Thoracic aorta (tissue), 2 donors: ENCODE results near the gene ABCA6. TPM values are rescaled to one million over a fixed set of nuclear protein-coding genes. Genes with fewer than 3 reads are reported as not detected.

ENCODE experiments used
- ATAC-seq: fragments of 150-250 bp; one replicate; pipeline ENCODE4 v1.8.0; 2017; ENCODE audit warnings: low read depth; ENCODE audit not compliant: insufficient number of reproducible peaks, low FRiP score
- DNase-seq: peaks from one replicate; pipeline ENCODE4 v3.0.0-alpha.2; 2020; ENCODE audit warnings: low spot score
- H3K27ac ChIP-seq, 2 donors: fragments of 200-600 bp; sonication (generic); 1 replicate in 1 of 2; 2 replicates in 1 of 2; pipeline ENCODE4 v1.5.1; 2016; ENCODE audit warnings: mild to moderate bottlenecking in 2 of 2, moderate library complexity in 2 of 2
- H3K27me3 ChIP-seq: fragments of 200-600 bp; sonication (generic); replicated peaks from 2 replicates; pipeline ENCODE4 v1.6.0; 2016; ENCODE audit warnings: mild to moderate bottlenecking; ENCODE audit not compliant: insufficient read depth
- H3K36me3 ChIP-seq: fragments of 200-600 bp; sonication (generic); one replicate; pipeline ENCODE4 v1.5.1; 2016
- H3K4me1 ChIP-seq, 2 donors: fragments of 200-600 bp; sonication (generic); 1 replicate in 1 of 2; 2 replicates in 1 of 2; pipeline versions ENCODE4 v1.5.1 to v1.6.0; 2016; ENCODE audit warnings: low read depth in 2 of 2, mild to moderate bottlenecking in 1 of 2; ENCODE audit not compliant: control insufficient read depth in 1 of 2
- H3K4me3 ChIP-seq: fragments of 200-600 bp; sonication (generic); 2 replicates; pipeline ENCODE4 v1.5.1; 2016; ENCODE audit warnings: mild to moderate bottlenecking
- H3K9me3 ChIP-seq: fragments of 200-600 bp; sonication (generic); 2 replicates; pipeline ENCODE4 v1.5.1; 2016
- CTCF ChIP-seq: fragments of 200-600 bp; sonication (generic); IDR thresholded peaks from one replicate; pipeline ENCODE4 v1.5.1; 2019; ENCODE audit warnings: antibody characterized with exemption
- total RNA-seq, 2 donors: library from RNA; depleted of rRNA; stranded (reverse); fragments of >200 nt; gene quantifications; one replicate each; pipeline versions ENCODE4 v1.1.0 to v1.2.3, GENCODE V29; 2016

The ABCA6 gene
- total RNA-seq, 2 donors from 2014 or later, result 38.5 to 43.3 TPM

GRCh38 chr17:69117855-69118784 is 23.6 kb downstream of the ABCA6 start:
- no peaks in the 10 kb centered on the region for H3K9me3 ChIP-seq

GRCh38 chr17:69111794-69112193 is 29.9 kb downstream of the ABCA6 start:
- Histone ChIP-seq H3K9me3 (no peaks in the 10 kb centered on the region), H3K36me3 (no peaks in the 10 kb centered on the region), H3K4me3 (no peak overlapping the region), H3K4me1 (peaks cover 4 to 6% of the 10 kb centered on the region in 2 donors), H3K27ac (no peak overlapping the region), H3K27me3 (no peaks in the 10 kb centered on the region)
- TF ChIP-seq CTCF, result no peak
- ATAC-seq, result no peak
- no peak for DNase-seq

More at GRCh38 chr17:69117855-69118784, 23.6 kb downstream of the ABCA6 start:
- DNase-seq (no peak), ATAC-seq (no peak)
- Histone ChIP-seq H3K27me3 (no peaks in the 10 kb centered on the region), H3K4me3 (no peak overlapping the region), H3K36me3 (no peaks in the 10 kb centered on the region), H3K27ac (no peak overlapping the region), H3K4me1 (peaks cover 6 to 10% of the 10 kb centered on the region in 2 donors)
- no peak for TF ChIP-seq CTCF

DNA sequence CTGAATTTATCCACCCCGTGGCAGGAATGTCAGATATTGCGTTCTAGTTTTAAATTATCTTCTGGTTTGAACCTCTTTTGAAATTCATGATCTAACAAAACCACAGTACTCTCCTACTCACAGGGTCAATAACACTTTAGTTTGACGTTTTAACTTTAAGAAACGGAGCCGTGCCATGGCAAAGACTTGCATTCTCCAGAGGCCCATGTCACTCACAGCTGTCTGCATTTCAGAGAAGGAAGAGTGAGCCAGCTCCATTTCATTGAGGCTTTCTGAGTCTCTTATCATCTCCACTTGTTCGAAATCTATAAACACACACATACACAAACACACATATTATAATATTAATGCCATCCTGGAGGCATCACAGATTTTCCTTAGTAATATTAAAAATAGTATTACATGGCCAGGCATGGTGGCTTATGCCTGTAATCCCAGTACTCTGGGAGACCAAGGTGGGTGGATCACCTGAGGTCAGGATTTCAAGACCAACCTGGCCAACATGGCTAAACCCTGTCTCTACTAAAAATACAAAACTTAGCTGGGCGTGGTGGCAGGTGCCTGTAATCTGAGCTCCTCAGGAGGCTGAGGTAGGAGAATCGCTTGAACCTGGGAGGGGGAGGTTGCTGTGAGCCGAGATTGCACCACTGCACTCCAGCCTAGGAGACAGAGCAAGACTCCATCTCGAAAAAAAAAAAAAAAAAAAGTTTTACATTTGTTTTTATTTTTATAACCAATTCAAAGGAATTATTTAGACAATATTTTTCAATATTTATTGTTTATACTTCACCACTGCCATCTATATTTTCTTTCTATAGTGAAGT is 35.6 kb downstream of the ABCA6 start:
- Histone ChIP-seq H3K36me3 (no peaks in the 10 kb centered on the region), H3K27me3 (no peaks in the 10 kb centered on the region), H3K4me1 (no peaks in the 10 kb centered on the region), H3K4me3 (no peak overlapping the region), H3K27ac (no peak overlapping the region), H3K9me3 (no peaks in the 10 kb centered on the region)
- TF ChIP-seq CTCF, result no peak
- DNase-seq (no peak), ATAC-seq (no peak)

DNA sequence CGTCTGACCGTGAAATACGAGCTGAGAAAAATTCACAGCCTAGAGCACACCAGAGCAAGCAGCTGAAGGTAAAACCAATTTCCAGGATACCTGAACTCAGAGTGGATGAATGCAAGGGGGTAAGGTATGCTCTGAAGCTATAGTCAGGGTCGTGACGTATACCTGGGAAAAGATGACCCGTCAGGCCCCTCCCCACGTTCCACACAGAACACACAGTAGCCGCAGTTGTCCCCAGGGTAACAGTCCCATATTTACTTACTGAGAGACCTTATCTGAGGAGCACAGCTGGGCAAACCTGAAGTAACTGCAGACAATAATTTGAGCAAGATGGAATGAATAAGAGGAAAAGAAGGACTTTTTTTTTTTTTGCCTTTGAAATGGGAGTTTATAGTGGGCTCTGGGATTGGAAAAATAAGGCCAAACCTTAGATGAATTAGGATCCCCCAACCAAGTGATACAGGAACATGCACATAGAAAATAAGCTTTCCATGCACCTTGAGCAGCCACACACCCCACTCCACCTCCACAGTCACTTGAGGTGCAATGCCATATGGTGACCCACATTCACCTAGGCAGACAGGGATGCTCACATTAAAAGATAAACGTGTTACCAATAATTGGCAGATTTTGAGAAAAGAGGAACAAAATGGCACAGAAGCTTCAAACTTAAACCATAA is 38.0 kb downstream of the ABCA6 start:
- no peaks in the 10 kb centered on the region for H3K36me3 ChIP-seq
- no peak for ATAC-seq
- no peak for TF ChIP-seq CTCF

DNA sequence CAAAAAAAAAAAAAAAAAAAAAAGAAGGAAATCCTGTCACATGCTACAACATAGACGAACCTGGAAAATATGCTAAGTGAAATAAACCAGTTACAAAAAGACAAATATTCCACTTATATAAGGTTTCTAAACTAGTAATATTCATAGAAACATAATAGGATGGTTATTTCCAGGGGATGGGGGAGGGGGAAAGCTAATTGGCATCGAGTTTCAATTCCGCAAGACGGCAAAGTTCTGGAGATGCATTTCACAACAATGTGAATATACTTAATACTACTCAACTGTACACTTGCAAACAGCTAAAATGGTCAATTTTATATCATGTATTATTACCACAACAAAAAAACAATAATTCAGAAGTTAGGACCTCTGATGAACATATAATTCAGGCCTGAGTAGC is 43.1 kb downstream of the ABCA6 start:
- Histone ChIP-seq H3K36me3 (no peaks in the 10 kb centered on the region), H3K27me3 (no peaks in the 10 kb centered on the region), H3K27ac (no peak overlapping the region), H3K9me3 (no peaks in the 10 kb centered on the region), H3K4me1 (no peaks in the 10 kb centered on the region), H3K4me3 (no peak overlapping the region)
- no peak for DNase-seq
- no peak for ATAC-seq
- TF ChIP-seq CTCF, result no peak

More for the DNA sequence above, 38.0 kb downstream of the ABCA6 start:
- Histone ChIP-seq H3K4me1 (no peaks in the 10 kb centered on the region), H3K27me3 (no peaks in the 10 kb centered on the region), H3K9me3 (no peaks in the 10 kb centered on the region), H3K27ac (no peak overlapping the region), H3K4me3 (no peak overlapping the region)
- no peak for DNase-seq
